ENCODE results near the gene USP1.

Gene USP1

GRCh38 chr1:62407398-62408009 is 29.3 kb upstream of the USP1 start:
- DNase-seq (ENCODE audit: low read depth) = peak; percentile 77
- TF ChIP-seq, protein P1, sequence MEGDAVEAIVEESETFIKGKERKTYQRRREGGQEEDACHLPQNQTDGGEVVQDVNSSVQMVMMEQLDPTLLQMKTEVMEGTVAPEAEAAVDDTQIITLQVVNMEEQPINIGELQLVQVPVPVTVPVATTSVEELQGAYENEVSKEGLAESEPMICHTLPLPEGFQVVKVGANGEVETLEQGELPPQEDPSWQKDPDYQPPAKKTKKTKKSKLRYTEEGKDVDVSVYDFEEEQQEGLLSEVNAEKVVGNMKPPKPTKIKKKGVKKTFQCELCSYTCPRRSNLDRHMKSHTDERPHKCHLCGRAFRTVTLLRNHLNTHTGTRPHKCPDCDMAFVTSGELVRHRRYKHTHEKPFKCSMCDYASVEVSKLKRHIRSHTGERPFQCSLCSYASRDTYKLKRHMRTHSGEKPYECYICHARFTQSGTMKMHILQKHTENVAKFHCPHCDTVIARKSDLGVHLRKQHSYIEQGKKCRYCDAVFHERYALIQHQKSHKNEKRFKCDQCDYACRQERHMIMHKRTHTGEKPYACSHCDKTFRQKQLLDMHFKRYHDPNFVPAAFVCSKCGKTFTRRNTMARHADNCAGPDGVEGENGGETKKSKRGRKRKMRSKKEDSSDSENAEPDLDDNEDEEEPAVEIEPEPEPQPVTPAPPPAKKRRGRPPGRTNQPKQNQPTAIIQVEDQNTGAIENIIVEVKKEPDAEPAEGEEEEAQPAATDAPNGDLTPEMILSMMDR (conservative IDR thresholded peaks at IDR 0.05; ENCODE audit: low read depth, low read length) = peak; percentile 76
- no peak overlapping the region for H3K4me3 ChIP-seq (ENCODE audit: low read depth, low read length)

- TF ChIP-seq, protein P1 (conservative IDR thresholded peaks at IDR 0.05; ENCODE audit: low read depth, low read length) = no peak
- H3K4me3 ChIP-seq (ENCODE audit: low read depth, low read length) = no peak overlapping the region
Observed at GRCh38 chr1:62415687-62416086, 21.2 kb upstream of the USP1 start.

DNA sequence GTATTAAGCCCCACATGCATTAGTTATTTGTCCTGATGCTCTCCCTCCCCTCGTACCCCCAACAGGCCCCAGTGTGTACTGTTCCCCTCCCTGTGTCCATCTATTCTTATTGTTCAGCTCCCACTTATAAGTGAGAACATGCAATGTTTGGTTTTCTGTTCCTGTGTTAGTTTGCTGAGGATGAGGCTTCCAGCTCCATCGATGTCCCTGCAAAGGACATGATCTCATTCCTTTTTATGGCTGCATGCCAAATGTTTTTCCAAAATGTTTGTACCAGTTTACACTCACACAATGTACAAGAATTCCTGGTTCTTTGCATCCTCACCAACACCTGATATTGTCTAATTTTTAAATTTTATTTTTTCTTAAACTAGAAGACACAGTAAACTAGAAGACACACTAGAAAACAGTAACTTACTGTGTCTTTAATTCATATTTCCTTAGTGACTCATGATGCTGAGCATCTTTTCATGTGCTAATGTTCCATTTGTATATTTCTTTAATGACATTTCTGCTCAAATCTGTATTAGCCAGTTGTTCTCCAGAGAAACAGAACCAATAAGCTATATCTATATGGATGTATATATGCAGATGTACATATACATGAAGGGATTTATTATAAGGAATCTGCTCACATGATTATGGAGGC is 19.4 kb upstream of the USP1 start:
- TF ChIP-seq, protein P1 (conservative IDR thresholded peaks at IDR 0.05; ENCODE audit: low read depth, low read length) = no peak
- peak; percentile 27 for DNase-seq (ENCODE audit: low read depth)
- H3K4me3 ChIP-seq (ENCODE audit: low read depth, low read length) = no peak overlapping the region

More at GRCh38 chr1:62415687-62416086, 21.2 kb upstream of the USP1 start:
- DNase-seq (ENCODE audit: low read depth) = no peak

GRCh38 chr1:62420214-62420613 is 16.6 kb upstream of the USP1 start:
- TF ChIP-seq, protein P1 (conservative IDR thresholded peaks at IDR 0.05; ENCODE audit: low read depth, low read length) = no peak
- DNase-seq (ENCODE audit: low read depth) = no peak

GRCh38 chr1:62423580-62424242 is 13.1 kb upstream of the USP1 start:
- TF ChIP-seq, protein P1 (conservative IDR thresholded peaks at IDR 0.05; ENCODE audit: low read depth, low read length) = no peak
- DNase-seq (ENCODE audit: low read depth) = no peak
- no peak overlapping the region for H3K4me3 ChIP-seq (ENCODE audit: low read depth, low read length)

More at GRCh38 chr1:62420214-62420613, 16.6 kb upstream of the USP1 start:
- H3K4me3 ChIP-seq (ENCODE audit: low read depth, low read length) = no peak overlapping the region

DNA sequence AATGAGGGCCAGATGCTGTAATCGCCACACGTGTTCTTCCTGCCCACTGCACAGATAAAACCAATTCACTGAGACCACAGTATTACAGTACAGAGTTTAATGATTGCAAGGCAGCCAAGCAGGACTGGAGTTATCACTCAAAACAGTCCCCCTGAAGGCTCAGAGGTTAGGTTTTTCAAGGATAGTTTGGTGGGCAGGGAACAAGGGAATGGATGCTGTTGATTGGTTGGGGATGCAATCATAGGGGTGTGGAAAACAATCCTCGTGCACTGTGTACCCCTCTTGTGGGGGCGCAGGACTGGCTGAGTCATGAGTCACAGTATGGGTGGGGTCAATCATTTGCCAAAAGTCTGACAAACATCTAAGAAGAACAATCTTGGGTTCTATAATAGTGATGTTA is 12.4 kb upstream of the USP1 start:
- no peak overlapping the region for H3K4me3 ChIP-seq (ENCODE audit: low read depth, low read length)
- DNase-seq (ENCODE audit: low read depth) = no peak
- TF ChIP-seq, protein P1 (conservative IDR thresholded peaks at IDR 0.05; ENCODE audit: low read depth, low read length) = no peak

Data from choroid plexus epithelial cell (primary cell).